Measurements from ENCODE around the gene TBC1D16.

DNA sequence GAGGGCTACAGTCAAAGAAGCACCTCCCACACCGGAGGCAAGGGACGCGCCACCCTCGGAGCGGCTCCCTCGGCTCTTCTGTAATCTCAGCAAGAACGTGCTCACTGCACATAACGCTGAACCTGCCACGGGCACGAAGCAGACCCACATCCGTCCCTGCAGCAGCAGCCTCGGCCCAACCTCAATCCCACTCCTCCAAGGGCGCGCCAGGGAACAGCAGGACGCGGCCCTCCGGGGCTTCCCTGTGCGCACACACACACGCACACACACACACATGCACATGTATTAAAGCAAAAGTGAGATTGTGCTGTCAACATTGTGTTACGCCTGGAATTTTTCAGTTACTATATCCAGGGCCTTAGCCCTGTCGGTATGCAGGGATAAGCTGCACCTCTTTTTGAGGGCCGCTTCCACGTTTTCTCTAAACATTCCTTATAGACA is 54.0 kb downstream of the TBC1D16 start:
- TF ChIP-seq POLR2A (IDR thresholded peaks at IDR 0.05): no peak
- TF ChIP-seq, protein P1, sequence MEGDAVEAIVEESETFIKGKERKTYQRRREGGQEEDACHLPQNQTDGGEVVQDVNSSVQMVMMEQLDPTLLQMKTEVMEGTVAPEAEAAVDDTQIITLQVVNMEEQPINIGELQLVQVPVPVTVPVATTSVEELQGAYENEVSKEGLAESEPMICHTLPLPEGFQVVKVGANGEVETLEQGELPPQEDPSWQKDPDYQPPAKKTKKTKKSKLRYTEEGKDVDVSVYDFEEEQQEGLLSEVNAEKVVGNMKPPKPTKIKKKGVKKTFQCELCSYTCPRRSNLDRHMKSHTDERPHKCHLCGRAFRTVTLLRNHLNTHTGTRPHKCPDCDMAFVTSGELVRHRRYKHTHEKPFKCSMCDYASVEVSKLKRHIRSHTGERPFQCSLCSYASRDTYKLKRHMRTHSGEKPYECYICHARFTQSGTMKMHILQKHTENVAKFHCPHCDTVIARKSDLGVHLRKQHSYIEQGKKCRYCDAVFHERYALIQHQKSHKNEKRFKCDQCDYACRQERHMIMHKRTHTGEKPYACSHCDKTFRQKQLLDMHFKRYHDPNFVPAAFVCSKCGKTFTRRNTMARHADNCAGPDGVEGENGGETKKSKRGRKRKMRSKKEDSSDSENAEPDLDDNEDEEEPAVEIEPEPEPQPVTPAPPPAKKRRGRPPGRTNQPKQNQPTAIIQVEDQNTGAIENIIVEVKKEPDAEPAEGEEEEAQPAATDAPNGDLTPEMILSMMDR (IDR thresholded peaks at IDR 0.05): no peak

All from breast epithelium (tissue), 3 donors.